CD4-positive, alpha-beta T cell treated with Interleukin-6 for 4 hours (primary cell): ENCODE data around the gene PLEKHG3.

Experiments used
- DNase-seq: peaks from one replicate; pipeline ENCODE4 v3.0.0-alpha.2; 2020; ENCODE audit warnings: mixed read lengths

PLEKHG3 gene

DNA sequence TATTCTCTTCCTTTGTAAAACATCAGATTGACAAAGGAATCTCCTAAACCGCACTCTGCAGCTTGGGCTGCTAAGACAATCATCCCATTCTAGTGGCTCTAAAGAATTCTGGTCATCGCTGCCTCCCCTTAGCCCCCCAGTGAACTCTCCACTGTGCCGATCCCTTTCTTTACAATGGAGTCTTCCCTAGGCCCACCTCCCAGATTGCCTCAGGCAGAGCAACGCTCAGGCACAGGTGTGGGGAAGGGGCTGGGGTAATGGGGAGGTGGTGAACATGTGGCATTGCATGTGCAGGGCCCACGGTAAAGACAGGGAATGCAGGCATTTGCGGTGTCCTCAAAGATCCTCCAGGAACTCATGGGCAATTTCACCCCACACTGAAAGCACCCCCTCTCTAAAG is 86.3 kb downstream of the PLEKHG3 start:
- no peak for DNase-seq

GRCh38 chr14:64792231-64792630 is 88.0 kb downstream of the PLEKHG3 start:
- no peak for DNase-seq

GRCh38 chr14:64792871-64793560 is 88.8 kb downstream of the PLEKHG3 start:
- no peak for DNase-seq

- no peak for DNase-seq
These were observed 91.0 kb downstream of the PLEKHG3 start for GRCh38 chr14:64795211-64795610.

GRCh38 chr14:64795921-64796320 is 91.7 kb downstream of the PLEKHG3 start:
- no peak for DNase-seq

DNA sequence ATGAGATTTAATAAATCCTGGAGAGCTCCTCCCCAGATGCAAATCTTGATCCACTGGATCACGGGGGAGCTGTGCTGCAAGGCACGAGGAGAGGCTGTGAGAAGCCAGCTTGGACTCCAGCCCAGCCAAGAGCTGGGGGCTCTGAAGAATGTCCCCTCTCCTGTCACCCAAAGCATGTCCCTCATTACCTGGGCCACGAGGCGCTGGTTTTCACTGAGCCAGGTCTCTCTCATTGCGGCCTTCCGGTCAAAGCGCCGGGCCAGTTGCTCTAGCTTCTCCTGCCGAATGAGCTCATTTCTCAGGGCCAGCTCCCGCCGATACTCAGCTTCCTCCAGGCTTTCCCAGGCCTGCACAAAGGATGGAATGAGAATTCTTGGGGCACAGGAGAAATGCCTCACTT is 92.1 kb downstream of the PLEKHG3 start:
- no peak for DNase-seq

DNA sequence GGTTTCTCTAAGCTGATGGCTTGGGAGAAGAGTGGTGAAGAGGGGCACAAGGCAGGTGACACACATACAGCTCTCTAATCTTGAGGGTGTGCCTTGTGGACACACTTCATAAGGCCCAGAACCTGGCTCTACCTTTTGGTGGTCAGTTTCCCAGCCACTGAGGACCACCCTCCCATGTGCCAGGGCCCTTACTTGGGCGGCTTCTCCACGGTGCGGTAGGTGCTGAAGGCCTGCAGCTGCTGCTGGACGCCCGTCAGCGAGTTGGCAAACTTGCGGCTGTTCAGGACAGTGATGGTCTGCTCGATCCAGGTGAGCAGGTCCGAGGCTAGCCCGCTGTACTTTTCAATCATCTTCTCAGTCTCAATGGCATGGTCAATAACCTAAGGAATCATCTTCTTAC is 95.3 kb downstream of the PLEKHG3 start:
- DNase-seq: no peak
